GM04503 (cell line): ENCODE data around the gene CDC42.
A peak's percentile ranks its signal among the peaks of the same experiment; 100 is the strongest.

Experiments used
- DNase-seq: peaks from one replicate; pipeline ENCODE4 v3.0.0-alpha.2; 2012; ENCODE audit warnings: low read depth

Gene CDC42

GRCh38 chr1:22108339-22109105, 56.0 kb downstream of the CDC42 start:
- DNase-seq: peak; percentile 12

GRCh38 chr1:22110016-22110415, 57.5 kb downstream of the CDC42 start:
- DNase-seq: no peak

- DNase-seq: no peak
Measured at GRCh38 chr1:22111115-22111514, 58.6 kb downstream of the CDC42 start.

- no peak for DNase-seq
Measured at GRCh38 chr1:22111620-22112019, 59.1 kb downstream of the CDC42 start.

- DNase-seq: no peak
Measured at GRCh38 chr1:22112554-22112953, 60.0 kb downstream of the CDC42 start.

- no peak for DNase-seq
Measured at GRCh38 chr1:22114083-22115012, 61.8 kb downstream of the CDC42 start.

GRCh38 chr1:22115286-22115685, 62.8 kb downstream of the CDC42 start:
- DNase-seq: no peak

- DNase-seq: no peak
Measured at GRCh38 chr1:22117238-22117637, 64.7 kb downstream of the CDC42 start.

GRCh38 chr1:22117851-22118250, 65.3 kb downstream of the CDC42 start:
- DNase-seq: no peak

GRCh38 chr1:22118291-22118992, 65.9 kb downstream of the CDC42 start:
- DNase-seq: no peak

- no peak for DNase-seq
Measured at GRCh38 chr1:22119626-22120468, 67.3 kb downstream of the CDC42 start.

GRCh38 chr1:22120469-22120790, 67.9 kb downstream of the CDC42 start:
- no peak for DNase-seq

- DNase-seq: no peak
Measured at GRCh38 chr1:22121421-22121911, 69.0 kb downstream of the CDC42 start.

GRCh38 chr1:22122273-22123070, 70.0 kb downstream of the CDC42 start:
- DNase-seq: no peak

GRCh38 chr1:22123071-22123390, 70.5 kb downstream of the CDC42 start:
- no peak for DNase-seq

GRCh38 chr1:22123901-22124404, 71.4 kb downstream of the CDC42 start:
- DNase-seq: no peak

GRCh38 chr1:22124592-22125229, 72.2 kb downstream of the CDC42 start:
- no peak for DNase-seq

- no peak for DNase-seq
Measured at GRCh38 chr1:22126531-22126930, 74.0 kb downstream of the CDC42 start.

- DNase-seq: no peak
Measured at GRCh38 chr1:22127248-22127647, 74.7 kb downstream of the CDC42 start.

- DNase-seq: no peak
Measured at GRCh38 chr1:22127731-22128130, 75.2 kb downstream of the CDC42 start.
